22Rv1 (cell line): Measurements from ENCODE around the gene KIF1A.

Experiments used
- CTCF ChIP-seq: fragments of 450-650 bp; IDR thresholded peaks from 2 replicates; pipeline ENCODE4 v1.5.1; 2017; ENCODE audit warnings: mild to moderate bottlenecking
- ZFX ChIP-seq: fragments of 450-650 bp; IDR thresholded peaks from 2 replicates; pipeline ENCODE4 v1.6.1; 2017; ENCODE audit warnings: antibody characterized with exemption, borderline replicate concordance

DNA sequence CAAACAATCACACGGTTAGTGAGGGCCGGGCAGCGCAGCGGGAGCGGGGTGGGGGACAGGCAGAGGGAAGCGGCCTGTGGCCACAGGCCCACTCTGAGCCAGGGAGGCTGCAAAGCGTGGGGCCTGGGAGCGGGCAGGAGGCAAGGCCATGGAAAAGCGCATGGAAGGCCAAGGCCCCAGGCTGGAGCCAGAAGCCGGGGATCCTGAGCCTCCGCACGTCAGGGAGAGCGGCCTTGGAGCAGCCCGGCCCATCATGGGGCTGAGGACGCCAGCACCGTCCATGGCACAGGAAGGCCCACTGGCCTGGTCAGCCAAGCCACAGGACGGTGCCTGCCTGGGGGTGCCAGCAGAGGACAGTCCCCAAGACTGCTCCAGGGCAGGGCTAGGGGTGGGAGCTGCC, 85.3 kb downstream of the KIF1A start:
- no peak for TF ChIP-seq ZFX
- TF ChIP-seq CTCF = no peak
